K562 (cell line): Measurements from ENCODE around the gene SPI1. TPM values are rescaled to one million over a fixed set of nuclear protein-coding genes. Genes with fewer than 3 reads are reported as not detected.

Experiments
- ARID1B ChIP-seq: fragments of 450-650 bp; IDR thresholded peaks from 2 replicates; pipeline ENCODE4 v1.6.1; 2016; ENCODE audit warnings: antibody characterized with exemption, mild to moderate bottlenecking, inconsistent platforms
- CREB1 ChIP-seq, 2 experiments: sonication (generic) in 1 of 2; formaldehyde crosslinking in 1 of 2; IDR thresholded peaks; 2 replicates each; pipeline versions ENCODE4 v1.6.1 to v1.8.0; 2012 to 2022; ENCODE audit warnings: inconsistent platforms in 1 of 2, mild to moderate bottlenecking in 1 of 2, missing genetic modification reagents in 1 of 2, moderate library complexity in 1 of 2
- ERF ChIP-seq: fragments of 450-650 bp; formaldehyde crosslinking; IDR thresholded peaks from 2 replicates; pipeline ENCODE4 v1.4.0; 2020; ENCODE audit warnings: mild to moderate bottlenecking, mixed read lengths
- NCOR1 ChIP-seq: fragments of 450-650 bp; IDR thresholded peaks from 2 replicates; pipeline ENCODE4 v1.6.1; 2016; ENCODE audit warnings: mild to moderate bottlenecking, moderate library complexity
- U2AF1 ChIP-seq: fragments of 200-400 bp; formaldehyde crosslinking; optimal IDR thresholded peaks from 2 replicates; pipeline ENCODE3; 2017; ENCODE audit warnings: mild to moderate bottlenecking, low read depth, low read length, moderate library complexity
- ZFP1 ChIP-seq: fragments of 450-650 bp; formaldehyde crosslinking; IDR thresholded peaks from 2 replicates; pipeline ENCODE4 v1.4.0; 2020; ENCODE audit warnings: mild to moderate bottlenecking, mixed read lengths
- polyA plus RNA-seq, 8 experiments: library from polyadenylated mRNA; depleted of rRNA in 4 of 8; stranded (reverse) in 5 of 8; unstranded in 3 of 8; fragments of >200 nt; fragmentation: Nextera tagmentation in 2 of 8; fragmentation: Illumina TruSeq in 1 of 8; extraction: Ambion mirVana in 2 of 8; extraction: Trizol in 1 of 8; gene quantifications; 2 replicates each; pipeline versions ENCODE4 v1.2.1 to v1.2.3, GENCODE V29; 2011 to 2014; ENCODE audit warnings: inconsistent platforms in 1 of 8, missing spikeins in 1 of 8
- total RNA-seq, 7 experiments: library from RNA; depleted of rRNA in 6 of 7; stranded (reverse); fragments of >200 nt in 6 of 7; fragmentation: Illumina TruSeq in 2 of 7; extraction: Trizol in 2 of 7; gene quantifications; 2 replicates each; pipeline versions ENCODE4 v1.2.1 to v1.2.3, GENCODE V29; 2011 to 2021; ENCODE audit warnings: low replicate concordance in 1 of 7
- TF ChIP-seq, protein P1 (sequence below): fragments of 450-650 bp; IDR thresholded peaks from 2 replicates; pipeline ENCODE4 v1.6.1; 2017; ENCODE audit warnings: antibody characterized with exemption, mild to moderate bottlenecking
- TF ChIP-seq, protein P2 (sequence below), 2 experiments: fragments of 450-650 bp in 1 of 2; sonication (generic) in 1 of 2; formaldehyde crosslinking in 1 of 2; IDR thresholded peaks in 1 of 2; conservative IDR thresholded peaks in 1 of 2; 2 replicates each; pipeline versions ENCODE4 v1.6.1 to v1.8.1; 2016 to 2023; ENCODE audit warnings: mild to moderate bottlenecking in 2 of 2, moderate library complexity in 2 of 2, inconsistent platforms in 1 of 2, missing genetic modification reagents in 1 of 2
- TF ChIP-seq, protein P3 (sequence below): fragments of 450-650 bp; IDR thresholded peaks from 2 replicates; pipeline ENCODE4 v1.6.1; 2016; ENCODE audit warnings: low read depth
- TF ChIP-seq, protein P4 (sequence below): fragments of 250-450 bp; sonication (Bioruptor Pico); IDR thresholded peaks from 2 replicates; pipeline ENCODE4 v1.8.0; 2022; ENCODE audit warnings: inconsistent platforms

SPI1 gene
- total and polyA plus RNA-seq, 9 of the 15 experiments (the other 6 are each of a cell fraction or from before 2014, with no cell fraction given), result 0.10 to 33.7 (median 10.3) TPM

DNA sequence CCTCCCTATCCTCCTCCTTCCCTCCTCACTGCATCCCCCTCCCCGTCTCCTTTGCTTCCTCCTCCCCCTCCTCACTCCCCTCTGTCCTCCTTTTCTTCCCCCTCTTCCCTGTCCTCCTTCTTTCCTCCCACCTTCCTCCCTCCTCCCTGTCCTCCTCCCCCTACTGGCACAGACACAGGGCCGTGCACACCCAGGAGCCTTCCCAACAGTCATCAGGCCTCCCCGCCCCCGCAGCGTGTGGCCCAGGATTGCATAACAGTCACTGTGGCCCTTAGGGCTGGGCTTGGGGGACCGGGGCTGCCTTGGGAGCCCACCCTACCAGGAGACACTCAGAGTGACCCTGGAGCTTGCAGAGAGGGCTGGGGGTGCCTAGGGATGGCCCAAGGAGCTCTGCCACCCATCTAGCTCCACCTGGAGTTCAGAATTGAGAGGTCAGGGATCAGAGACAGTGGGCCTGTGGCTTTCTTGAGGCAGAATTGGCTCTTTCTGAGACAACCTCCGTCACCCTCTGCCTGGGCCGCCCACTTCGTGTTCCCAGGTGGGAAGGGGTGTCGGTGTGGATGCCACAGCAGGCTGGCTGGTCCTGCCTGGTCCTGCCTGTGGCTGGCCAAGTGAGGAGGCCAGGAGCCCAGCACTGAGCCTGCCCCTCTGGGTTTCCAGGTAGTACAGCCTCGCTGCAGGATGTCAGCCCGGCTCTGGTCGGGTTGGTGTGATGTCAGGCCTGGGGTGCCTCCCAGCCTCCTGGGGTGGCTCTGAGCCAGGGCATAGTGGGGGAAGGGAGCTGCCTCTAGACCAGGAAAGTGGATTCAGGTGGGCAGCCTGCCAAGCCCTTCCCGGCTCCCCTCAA is 1.6 kb downstream of the SPI1 start (continued):
- TF ChIP-seq, protein P1, sequence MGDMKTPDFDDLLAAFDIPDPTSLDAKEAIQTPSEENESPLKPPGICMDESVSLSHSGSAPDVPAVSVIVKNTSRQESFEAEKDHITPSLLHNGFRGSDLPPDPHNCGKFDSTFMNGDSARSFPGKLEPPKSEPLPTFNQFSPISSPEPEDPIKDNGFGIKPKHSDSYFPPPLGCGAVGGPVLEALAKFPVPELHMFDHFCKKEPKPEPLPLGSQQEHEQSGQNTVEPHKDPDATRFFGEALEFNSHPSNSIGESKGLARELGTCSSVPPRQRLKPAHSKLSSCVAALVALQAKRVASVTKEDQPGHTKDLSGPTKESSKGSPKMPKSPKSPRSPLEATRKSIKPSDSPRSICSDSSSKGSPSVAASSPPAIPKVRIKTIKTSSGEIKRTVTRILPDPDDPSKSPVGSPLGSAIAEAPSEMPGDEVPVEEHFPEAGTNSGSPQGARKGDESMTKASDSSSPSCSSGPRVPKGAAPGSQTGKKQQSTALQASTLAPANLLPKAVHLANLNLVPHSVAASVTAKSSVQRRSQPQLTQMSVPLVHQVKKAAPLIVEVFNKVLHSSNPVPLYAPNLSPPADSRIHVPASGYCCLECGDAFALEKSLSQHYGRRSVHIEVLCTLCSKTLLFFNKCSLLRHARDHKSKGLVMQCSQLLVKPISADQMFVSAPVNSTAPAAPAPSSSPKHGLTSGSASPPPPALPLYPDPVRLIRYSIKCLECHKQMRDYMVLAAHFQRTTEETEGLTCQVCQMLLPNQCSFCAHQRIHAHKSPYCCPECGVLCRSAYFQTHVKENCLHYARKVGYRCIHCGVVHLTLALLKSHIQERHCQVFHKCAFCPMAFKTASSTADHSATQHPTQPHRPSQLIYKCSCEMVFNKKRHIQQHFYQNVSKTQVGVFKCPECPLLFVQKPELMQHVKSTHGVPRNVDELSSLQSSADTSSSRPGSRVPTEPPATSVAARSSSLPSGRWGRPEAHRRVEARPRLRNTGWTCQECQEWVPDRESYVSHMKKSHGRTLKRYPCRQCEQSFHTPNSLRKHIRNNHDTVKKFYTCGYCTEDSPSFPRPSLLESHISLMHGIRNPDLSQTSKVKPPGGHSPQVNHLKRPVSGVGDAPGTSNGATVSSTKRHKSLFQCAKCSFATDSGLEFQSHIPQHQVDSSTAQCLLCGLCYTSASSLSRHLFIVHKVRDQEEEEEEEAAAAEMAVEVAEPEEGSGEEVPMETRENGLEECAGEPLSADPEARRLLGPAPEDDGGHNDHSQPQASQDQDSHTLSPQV, result peak; percentile 70
- TF ChIP-seq ERF (no peak), CREB1 (IDR thresholded peaks at IDR 0.05) (no peak), CREB1 (CRISPR knock-in tag; IDR thresholded peaks at IDR 0.05) (no peak; the same call in 1 of the 2 replicates), NCOR1 (peak; percentile 37; the same call in 1 of the 2 replicates), ARID1B (peak; percentile 70), ZFP1 (CRISPR knock-in tag) (no peak), U2AF1 (no peak)
- TF ChIP-seq, protein P2, sequence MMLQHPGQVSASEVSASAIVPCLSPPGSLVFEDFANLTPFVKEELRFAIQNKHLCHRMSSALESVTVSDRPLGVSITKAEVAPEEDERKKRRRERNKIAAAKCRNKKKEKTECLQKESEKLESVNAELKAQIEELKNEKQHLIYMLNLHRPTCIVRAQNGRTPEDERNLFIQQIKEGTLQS (IDR thresholded peaks at IDR 0.05), result peak; percentile 74
- TF ChIP-seq, protein P2 (CRISPR knock-in tag; conservative IDR thresholded peaks at IDR 0.05), result no peak
- TF ChIP-seq, protein P3, sequence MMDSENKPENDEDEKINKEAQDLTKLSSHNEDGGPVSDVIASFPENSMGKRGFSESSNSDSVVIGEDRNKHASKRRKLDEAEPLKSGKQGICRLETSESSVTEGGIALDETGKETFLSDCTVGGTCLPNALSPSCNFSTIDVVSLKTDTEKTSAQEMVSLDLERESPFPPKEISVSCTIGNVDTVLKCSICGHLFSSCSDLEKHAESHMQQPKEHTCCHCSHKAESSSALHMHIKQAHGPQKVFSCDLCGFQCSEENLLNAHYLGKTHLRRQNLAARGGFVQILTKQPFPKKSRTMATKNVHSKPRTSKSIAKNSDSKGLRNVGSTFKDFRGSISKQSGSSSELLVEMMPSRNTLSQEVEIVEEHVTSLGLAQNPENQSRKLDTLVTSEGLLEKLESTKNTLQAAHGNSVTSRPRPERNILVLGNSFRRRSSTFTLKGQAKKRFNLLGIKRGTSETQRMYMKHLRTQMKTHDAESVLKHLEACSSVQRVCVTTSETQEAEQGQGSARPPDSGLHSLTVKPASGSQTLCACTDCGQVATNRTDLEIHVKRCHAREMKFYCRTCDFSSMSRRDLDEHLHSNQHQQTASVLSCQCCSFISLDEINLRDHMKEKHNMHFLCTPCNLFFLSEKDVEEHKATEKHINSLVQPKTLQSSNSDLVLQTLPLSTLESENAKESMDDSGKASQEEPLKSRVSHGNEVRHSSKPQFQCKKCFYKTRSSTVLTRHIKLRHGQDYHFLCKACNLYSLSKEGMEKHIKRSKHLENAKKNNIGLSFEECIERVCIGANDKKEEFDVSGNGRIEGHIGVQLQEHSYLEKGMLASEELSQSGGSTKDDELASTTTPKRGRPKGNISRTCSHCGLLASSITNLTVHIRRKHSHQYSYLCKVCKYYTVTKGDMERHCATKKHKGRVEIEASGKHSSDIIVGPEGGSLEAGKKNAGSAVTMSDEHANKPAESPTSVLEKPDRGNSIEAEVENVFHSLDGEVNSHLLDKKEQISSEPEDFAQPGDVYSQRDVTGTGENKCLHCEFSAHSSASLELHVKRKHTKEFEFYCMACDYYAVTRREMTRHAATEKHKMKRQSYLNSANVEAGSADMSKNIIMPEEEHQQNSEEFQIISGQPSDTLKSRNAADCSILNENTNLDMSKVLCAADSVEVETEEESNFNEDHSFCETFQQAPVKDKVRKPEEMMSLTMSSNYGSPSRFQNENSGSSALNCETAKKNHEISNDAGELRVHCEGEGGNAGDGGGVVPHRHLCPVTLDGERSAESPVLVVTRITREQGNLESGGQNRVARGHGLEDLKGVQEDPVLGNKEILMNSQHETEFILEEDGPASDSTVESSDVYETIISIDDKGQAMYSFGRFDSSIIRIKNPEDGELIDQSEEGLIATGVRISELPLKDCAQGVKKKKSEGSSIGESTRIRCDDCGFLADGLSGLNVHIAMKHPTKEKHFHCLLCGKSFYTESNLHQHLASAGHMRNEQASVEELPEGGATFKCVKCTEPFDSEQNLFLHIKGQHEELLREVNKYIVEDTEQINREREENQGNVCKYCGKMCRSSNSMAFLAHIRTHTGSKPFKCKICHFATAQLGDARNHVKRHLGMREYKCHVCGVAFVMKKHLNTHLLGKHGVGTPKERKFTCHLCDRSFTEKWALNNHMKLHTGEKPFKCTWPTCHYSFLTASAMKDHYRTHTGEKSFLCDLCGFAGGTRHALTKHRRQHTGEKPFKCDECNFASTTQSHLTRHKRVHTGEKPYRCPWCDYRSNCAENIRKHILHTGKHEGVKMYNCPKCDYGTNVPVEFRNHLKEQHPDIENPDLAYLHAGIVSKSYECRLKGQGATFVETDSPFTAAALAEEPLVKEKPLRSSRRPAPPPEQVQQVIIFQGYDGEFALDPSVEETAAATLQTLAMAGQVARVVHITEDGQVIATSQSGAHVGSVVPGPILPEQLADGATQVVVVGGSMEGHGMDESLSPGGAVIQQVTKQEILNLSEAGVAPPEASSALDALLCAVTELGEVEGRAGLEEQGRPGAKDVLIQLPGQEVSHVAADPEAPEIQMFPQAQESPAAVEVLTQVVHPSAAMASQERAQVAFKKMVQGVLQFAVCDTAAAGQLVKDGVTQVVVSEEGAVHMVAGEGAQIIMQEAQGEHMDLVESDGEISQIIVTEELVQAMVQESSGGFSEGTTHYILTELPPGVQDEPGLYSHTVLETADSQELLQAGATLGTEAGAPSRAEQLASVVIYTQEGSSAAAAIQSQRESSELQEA, result peak; percentile 30; the same call in 1 of the 2 replicates
- TF ChIP-seq, protein P4, sequence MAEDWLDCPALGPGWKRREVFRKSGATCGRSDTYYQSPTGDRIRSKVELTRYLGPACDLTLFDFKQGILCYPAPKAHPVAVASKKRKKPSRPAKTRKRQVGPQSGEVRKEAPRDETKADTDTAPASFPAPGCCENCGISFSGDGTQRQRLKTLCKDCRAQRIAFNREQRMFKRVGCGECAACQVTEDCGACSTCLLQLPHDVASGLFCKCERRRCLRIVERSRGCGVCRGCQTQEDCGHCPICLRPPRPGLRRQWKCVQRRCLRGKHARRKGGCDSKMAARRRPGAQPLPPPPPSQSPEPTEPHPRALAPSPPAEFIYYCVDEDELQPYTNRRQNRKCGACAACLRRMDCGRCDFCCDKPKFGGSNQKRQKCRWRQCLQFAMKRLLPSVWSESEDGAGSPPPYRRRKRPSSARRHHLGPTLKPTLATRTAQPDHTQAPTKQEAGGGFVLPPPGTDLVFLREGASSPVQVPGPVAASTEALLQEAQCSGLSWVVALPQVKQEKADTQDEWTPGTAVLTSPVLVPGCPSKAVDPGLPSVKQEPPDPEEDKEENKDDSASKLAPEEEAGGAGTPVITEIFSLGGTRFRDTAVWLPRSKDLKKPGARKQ (CRISPR knock-in tag), result no peak
